ENCODE measurements around the gene CDS1.
"Not testable (repeated sequence)": the region's sequence is repeated elsewhere in the genome, so short reads cannot be mapped to it uniquely, and the experiment has no call there.

Gene CDS1

GRCh38 chr4:84614891-84615290, 32.0 kb downstream of the CDS1 start:
- no peak for DNase-seq

GRCh38 chr4:84615355-84615754, 32.4 kb downstream of the CDS1 start:
- DNase-seq = no peak

GRCh38 chr4:84622959-84623358, 40.0 kb downstream of the CDS1 start:
- DNase-seq = no peak

- DNase-seq = no peak
These were observed 40.7 kb downstream of the CDS1 start for GRCh38 chr4:84623661-84624060.

GRCh38 chr4:84626673-84627072, 43.7 kb downstream of the CDS1 start:
- DNase-seq = no peak

- no peak for DNase-seq
These were observed 48.6 kb downstream of the CDS1 start for GRCh38 chr4:84631573-84631972.

- no peak for DNase-seq
These were observed 49.2 kb downstream of the CDS1 start for GRCh38 chr4:84632092-84632491.

- no peak for DNase-seq
These were observed 52.0 kb downstream of the CDS1 start for GRCh38 chr4:84634961-84635360.

- DNase-seq = no peak
These were observed 55.2 kb downstream of the CDS1 start for GRCh38 chr4:84638092-84638491.

- DNase-seq = no peak
These were observed 56.2 kb downstream of the CDS1 start for GRCh38 chr4:84639145-84639544.

- no peak for DNase-seq
These were observed 61.2 kb downstream of the CDS1 start for GRCh38 chr4:84644087-84644486.

GRCh38 chr4:84647312-84647884, 64.5 kb downstream of the CDS1 start:
- no peak for DNase-seq

GRCh38 chr4:84648178-84648577, 65.3 kb downstream of the CDS1 start:
- DNase-seq = no peak

- DNase-seq = no peak
These were observed 66.1 kb downstream of the CDS1 start for GRCh38 chr4:84648863-84649647.

GRCh38 chr4:84651499-84651898, 68.6 kb downstream of the CDS1 start:
- no peak for DNase-seq

- DNase-seq = no peak
These were observed 69.6 kb downstream of the CDS1 start for GRCh38 chr4:84652478-84652877.

GRCh38 chr4:84660606-84661005, 77.7 kb downstream of the CDS1 start:
- DNase-seq = no peak

- DNase-seq = no peak
These were observed 78.4 kb downstream of the CDS1 start for GRCh38 chr4:84661191-84661939.

GRCh38 chr4:84664767-84665166, 81.8 kb downstream of the CDS1 start:
- not testable (repeated sequence) for DNase-seq

GRCh38 chr4:84666439-84666838, 83.5 kb downstream of the CDS1 start:
- no peak for DNase-seq

- no peak for DNase-seq
These were observed 86.3 kb downstream of the CDS1 start for GRCh38 chr4:84669201-84669600.

- DNase-seq = no peak
These were observed 89.2 kb downstream of the CDS1 start for GRCh38 chr4:84672177-84672576.

- no peak for DNase-seq
These were observed 90.7 kb downstream of the CDS1 start for GRCh38 chr4:84673475-84674240.
